Anterior cingulate cortex (tissue), 58 donors: ENCODE results near the gene RPRD1A.
"Not testable (repeated sequence)": the region's sequence is repeated elsewhere in the genome, so short reads cannot be mapped to it uniquely, and the experiment has no call there.

Experiments used
- DNase-seq, 58 donors: peaks; one replicate each; lab custom pipeline; 2025; lab: John Stamatoyannopoulos, UW

RPRD1A gene

GRCh38 chr18:35973650-35974049 is 93.7 kb downstream of the RPRD1A start:
- no peak for DNase-seq

GRCh38 chr18:35972197-35973000 is 95.0 kb downstream of the RPRD1A start, which contains the start of gene RMP24:
Gene RMP24, plus strand, starts transcription at chr18:35972679.
- peak; percentile 74 to 97 (median 93) for DNase-seq

- DNase-seq, result peak in 9 of 58 donors; percentile 30 to 65 (median 48)
These were observed 95.6 kb downstream of the RPRD1A start for GRCh38 chr18:35971661-35972196.

- no peak for DNase-seq
These were observed 97.7 kb downstream of the RPRD1A start for GRCh38 chr18:35969676-35970075.

- DNase-seq, result no peak
These were observed 99.0 kb downstream of the RPRD1A start for GRCh38 chr18:35968278-35968880.

GRCh38 chr18:35967866-35968265 is 99.5 kb downstream of the RPRD1A start:
- DNase-seq, result not testable (repeated sequence)

GRCh38 chr18:35964319-35964718 is 103.0 kb downstream of the RPRD1A start:
- DNase-seq, result no peak

GRCh38 chr18:35962320-35962719 is 105.0 kb downstream of the RPRD1A start:
- DNase-seq, result no peak

GRCh38 chr18:35956226-35956625 is 111.1 kb downstream of the RPRD1A start:
- no peak for DNase-seq

- DNase-seq, result no peak
These were observed 113.7 kb downstream of the RPRD1A start for GRCh38 chr18:35953688-35954087.

GRCh38 chr18:35950628-35950982 is 116.8 kb downstream of the RPRD1A start:
- no peak for DNase-seq

- DNase-seq, result peak in 49 of 58 donors; percentile 2 to 64 (median 27)
These were observed 117.3 kb downstream of the RPRD1A start for GRCh38 chr18:35949903-35950627.

- DNase-seq, result no peak
These were observed 118.3 kb downstream of the RPRD1A start for GRCh38 chr18:35949090-35949489.

GRCh38 chr18:35948080-35948479 is 119.3 kb downstream of the RPRD1A start:
- DNase-seq, result no peak

- DNase-seq, result no peak
These were observed 124.7 kb downstream of the RPRD1A start for GRCh38 chr18:35942661-35943060.

GRCh38 chr18:35942133-35942532 is 125.2 kb downstream of the RPRD1A start:
- no peak for DNase-seq

- no peak for DNase-seq
These were observed 126.1 kb downstream of the RPRD1A start for GRCh38 chr18:35941299-35941698.
